HFF-Myc (cell line): ENCODE results near the gene FAIM2.

ENCODE experiments used
- DNase-seq: peaks from one replicate; pipeline ENCODE4 v3.0.0-alpha.2; 2011; ENCODE audit warnings: low read depth; ENCODE audit errors: extremely low read depth
- H3K4me3 ChIP-seq: replicated peaks from 2 replicates; pipeline ENCODE4 v1.5.1; 2011; ENCODE audit warnings: low read depth, mild to moderate bottlenecking, control low read depth, low read length
- TF ChIP-seq, protein P1 (sequence below): IDR thresholded peaks from 2 replicates; pipeline ENCODE4 v1.5.1; 2012; ENCODE audit warnings: mild to moderate bottlenecking, low read depth, low read length, control low read depth; ENCODE audit errors: missing control alignments

The FAIM2 gene

DNA sequence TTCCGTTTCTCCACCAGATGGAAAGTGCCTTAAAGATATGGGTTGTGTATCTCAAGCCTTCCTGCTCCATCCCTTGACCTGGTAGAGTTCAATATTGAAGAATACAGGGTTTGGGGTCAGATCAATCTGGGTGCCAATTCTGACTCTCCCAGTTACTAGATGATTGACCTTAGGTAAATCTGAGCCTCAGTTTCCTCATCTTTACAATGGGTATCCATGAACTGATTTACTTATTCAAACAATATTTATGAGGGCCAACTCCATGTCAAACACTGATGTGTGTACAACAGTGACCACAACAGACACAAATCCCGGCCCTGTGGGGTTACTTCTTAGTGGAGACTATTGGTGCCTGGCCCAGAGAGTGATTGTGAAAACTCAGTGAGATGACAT is 7.5 kb upstream of the FAIM2 start:
- no peak for DNase-seq
- H3K4me3 ChIP-seq = no peak overlapping the region
- TF ChIP-seq, protein P1, sequence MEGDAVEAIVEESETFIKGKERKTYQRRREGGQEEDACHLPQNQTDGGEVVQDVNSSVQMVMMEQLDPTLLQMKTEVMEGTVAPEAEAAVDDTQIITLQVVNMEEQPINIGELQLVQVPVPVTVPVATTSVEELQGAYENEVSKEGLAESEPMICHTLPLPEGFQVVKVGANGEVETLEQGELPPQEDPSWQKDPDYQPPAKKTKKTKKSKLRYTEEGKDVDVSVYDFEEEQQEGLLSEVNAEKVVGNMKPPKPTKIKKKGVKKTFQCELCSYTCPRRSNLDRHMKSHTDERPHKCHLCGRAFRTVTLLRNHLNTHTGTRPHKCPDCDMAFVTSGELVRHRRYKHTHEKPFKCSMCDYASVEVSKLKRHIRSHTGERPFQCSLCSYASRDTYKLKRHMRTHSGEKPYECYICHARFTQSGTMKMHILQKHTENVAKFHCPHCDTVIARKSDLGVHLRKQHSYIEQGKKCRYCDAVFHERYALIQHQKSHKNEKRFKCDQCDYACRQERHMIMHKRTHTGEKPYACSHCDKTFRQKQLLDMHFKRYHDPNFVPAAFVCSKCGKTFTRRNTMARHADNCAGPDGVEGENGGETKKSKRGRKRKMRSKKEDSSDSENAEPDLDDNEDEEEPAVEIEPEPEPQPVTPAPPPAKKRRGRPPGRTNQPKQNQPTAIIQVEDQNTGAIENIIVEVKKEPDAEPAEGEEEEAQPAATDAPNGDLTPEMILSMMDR = no peak

DNA sequence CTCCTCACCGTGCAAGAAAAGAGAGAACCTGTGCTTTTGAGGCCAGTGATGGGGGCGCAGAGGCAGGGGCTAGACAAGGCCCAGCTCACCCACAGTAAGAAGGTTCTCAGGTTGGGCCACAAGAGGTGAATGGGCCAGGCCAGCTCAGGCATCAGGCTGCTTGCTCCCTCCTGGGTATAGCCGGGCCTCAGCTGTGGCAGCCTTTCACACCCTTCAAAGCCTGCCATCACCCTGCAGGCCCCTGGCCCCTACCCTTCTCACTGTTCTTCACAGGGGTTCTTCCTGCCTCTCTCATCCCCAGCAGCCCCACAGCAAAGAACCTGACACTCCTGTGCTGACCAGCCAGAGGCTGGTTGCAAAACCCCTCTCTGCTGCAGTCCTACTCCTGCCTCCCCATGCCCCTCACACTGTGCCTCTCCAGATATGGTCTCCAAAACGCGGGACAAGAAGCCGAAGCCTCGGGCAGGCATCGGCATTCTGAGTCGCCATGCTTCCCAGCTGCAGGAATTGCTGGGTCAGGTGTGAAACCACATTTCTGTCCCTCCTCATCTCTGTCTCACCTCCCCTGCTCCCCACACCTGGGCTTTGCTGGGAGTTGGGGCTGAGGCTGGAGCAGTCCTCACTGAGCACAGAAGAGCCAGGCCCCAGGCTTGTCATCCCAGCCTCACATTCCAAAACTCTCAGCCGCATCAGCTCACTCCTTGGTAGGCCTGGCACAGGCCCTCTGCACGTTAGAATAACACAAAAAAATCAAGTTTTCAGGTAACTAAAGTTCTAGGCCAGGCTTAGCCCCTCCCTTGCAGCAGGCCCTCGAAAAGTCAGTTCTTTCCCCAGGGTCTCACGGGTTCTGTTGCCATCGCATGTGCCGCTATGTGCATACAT is 6.9 kb upstream of the FAIM2 start:
- no peak for DNase-seq
- TF ChIP-seq, protein P1 = no peak

DNA sequence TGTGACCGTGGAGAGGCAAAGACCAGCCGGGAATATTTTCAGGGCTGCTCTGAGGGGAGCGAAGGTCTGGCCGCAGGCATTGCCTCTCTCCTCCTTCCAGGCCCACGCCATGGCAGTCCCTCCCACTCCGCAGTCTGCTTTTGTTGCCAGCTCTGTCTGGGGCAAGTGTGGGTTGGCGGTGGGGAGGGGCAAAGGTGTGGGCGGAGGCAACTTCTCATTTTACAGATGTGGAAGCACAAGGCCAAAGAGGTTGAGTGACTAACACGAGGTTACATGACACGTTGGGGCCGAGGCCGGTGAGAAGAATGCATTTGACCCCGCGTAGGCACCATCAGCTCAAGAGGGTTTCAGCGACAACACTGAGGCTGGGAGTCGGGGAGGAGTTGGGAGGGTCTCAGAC is 6.1 kb upstream of the FAIM2 start:
- peak; percentile 31 for DNase-seq
- TF ChIP-seq, protein P1 = no peak
- H3K4me3 ChIP-seq = no peak overlapping the region

More for the DNA sequence above, 6.9 kb upstream of the FAIM2 start:
- no peak overlapping the region for H3K4me3 ChIP-seq

DNA sequence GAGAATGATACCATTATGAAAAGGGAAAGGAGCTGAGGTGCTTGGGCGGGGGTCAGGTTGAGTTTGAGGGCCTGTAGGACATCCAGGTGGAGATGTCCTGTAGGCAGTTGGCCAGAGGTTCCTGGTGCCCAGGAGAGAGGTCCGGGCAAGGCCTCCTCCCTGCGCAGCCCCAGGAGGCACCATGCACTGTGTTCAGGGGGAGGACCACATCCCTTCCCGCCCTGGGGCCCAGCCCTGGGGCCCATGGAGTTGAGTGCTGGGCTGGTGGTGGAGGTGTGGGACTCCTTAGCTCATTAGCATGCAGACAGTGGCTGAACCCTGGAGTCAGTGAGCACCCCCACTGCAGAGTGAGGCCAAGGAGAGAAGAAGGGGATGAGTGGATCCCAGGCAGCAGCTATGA is 5.7 kb upstream of the FAIM2 start:
- TF ChIP-seq, protein P1 = no peak
- no peak overlapping the region for H3K4me3 ChIP-seq
- no peak for DNase-seq

DNA sequence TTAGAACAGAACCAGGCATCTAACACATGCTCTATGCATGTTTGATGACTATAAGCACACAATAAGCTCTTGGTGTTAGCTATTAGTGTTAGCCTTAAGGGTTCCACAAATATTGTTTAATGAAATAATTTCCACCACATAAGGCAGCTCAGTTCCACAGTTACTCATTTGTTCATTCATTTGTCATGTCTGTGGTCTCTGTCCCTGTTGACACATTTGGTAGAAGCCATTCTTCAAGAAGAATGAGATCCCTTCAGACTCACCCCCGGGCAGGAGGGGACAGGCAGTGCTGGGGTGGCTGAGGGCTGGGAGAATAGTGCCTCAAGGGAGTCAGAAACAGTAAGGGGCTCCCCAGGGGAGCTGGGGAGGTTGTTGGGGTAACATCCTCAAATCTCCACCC is 3.7 kb upstream of the FAIM2 start:
- TF ChIP-seq, protein P1 = no peak
- H3K4me3 ChIP-seq = no peak overlapping the region
- DNase-seq = no peak

DNA sequence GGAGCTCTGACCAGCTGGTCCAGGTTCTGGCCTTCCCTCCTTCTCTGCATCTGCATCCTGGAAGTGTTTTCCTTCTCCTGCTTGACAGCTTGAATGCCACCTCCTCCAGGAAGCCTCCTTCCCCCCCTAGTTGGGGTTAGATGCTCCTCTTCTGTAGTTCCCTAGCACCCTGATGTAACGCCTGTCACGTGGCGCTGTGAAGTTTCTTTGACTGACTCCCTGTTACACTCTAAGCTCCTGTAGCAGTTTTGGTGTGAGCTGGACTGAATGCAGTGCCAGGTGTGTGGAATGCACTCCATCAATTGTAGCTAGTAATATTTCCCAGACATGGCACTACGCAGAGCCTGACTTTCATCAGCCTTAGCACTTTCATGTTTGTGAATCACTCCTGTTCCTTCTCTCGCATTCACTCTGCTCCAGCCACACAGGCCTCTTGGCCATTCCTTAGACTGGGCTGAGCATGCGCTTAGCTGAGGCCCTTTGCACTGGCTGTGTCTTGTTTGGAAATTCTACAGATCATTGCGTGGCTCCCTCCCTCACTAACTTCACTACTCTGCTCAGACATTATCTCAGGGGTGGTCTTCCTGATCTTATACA is 2.1 kb upstream of the FAIM2 start:
- TF ChIP-seq, protein P1 = no peak
- no peak for DNase-seq
- no peak overlapping the region for H3K4me3 ChIP-seq
